ENCODE data around the gene CNST.
A peak's percentile ranks its signal among the peaks of the same experiment; 100 is the strongest.
"Not testable (repeated sequence)": the region's sequence is repeated elsewhere in the genome, so short reads cannot be mapped to it uniquely, and the experiment has no call there.

CNST gene

DNA sequence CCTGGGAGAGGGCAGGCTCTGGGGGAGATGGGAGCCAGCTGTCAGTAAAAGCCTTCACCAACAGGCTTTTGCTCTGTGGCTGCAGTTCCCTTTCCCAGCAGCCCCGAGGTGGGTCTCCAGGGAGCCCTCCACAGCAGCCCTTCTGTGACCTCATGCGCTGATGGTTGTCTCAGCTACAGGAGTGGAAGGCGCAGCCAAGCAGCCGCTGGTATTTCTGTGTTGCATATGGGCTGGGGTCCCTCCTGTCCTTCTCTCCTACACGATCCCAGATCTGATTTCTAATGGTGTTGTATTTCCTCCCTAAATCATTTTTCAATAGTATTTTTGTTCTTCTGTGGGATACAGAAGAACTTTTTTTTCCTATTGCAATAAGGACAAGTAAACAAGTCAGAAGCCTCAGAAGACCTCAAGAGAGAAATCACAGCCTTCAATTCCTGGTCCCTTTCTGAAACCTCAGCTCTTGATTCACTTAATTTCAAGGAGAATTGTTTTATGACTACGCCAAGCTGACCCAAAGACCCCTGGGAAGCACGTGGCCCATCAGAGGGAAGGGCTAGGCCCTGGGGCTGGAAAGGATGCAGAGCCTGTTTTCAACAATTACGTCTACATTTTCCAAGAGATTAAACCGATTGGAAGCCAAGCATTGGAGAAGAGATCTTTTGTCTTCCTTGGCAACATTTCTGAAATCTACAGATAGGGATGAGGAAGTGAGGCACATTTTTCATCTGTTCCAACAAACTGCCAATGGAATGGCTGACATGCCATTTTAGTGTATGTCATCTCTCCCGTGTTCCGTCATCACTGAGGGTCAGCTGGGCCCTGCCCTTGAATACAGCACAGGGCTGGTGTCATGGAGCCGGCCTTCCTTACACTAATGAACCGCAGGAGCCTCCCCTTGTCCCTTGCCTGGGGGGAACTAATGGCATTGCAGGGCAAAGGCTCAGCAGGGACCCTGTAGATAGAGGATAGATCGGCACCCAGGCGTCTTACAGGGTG is 115.9 kb downstream of the CNST start:
- no peak for DNase-seq

DNA sequence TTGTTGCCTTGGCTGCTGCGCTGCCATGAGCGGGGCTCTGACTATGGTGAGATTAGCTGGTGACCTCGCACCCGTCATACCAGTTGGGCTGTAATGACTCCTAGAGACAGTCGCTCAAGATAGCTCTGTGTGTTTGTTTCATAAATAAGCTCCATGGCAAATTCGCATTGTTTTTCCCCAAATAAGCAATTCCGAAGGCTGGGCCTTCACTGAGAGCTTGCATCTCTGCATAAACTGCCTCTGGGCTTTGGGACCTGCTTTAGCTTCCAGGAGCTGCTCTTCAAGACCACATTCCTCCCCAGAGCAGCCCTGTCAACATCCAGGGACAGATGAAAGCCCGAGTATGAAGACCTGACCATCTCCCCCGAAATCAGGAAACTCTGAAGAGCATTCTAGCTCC is 117.3 kb downstream of the CNST start:
- DNase-seq, result no peak

DNA sequence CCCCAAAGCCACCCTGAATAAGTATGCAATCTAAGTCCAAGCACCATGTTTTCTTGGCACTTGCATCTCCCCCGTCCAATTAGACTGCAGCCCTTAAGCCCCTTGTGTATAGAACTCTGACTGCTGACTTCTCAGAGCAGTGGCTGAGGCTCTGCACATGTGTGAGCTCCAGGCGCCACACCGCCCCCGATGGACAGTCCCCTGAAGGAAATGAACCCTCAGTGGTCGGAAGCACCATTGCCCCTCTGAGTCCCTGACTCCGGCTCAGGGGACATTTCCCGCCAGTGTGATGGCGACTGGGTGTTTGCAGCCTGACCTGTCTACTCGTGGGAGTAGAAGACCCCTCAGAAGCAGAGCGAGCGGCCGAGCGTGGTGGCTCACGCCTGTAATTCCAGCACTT is 120.7 kb downstream of the CNST start:
- DNase-seq, result no peak

DNA sequence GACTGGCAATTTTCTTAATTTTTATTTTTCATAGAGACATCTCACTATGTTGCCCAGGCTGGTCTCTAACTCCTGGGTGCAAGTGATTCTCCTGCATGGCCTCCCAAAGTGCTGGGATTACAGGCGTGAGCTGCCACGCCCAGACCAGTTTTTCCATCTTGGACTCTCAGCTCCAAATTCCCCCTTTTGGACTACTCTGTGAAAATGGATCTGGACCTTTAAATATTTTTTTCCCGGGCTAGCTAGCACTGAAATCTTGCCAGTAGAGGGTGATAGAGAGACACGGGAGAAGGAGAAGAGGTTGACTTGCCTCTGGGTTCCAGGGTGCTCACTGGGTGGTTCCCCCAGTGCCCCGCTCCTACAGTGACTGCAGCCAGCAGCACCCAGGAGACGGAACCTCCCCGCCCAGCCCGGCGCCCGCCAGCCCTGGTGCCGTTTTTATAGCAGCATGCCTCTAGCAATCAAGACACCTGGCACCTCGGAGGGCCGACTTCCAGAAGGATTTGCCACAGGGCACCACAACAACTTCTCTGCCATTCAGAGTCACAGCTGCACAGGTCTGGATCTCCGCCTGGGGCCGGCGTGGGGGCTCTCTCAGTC is 123.3 kb downstream of the CNST start:
- DNase-seq, result peak; percentile 63

DNA sequence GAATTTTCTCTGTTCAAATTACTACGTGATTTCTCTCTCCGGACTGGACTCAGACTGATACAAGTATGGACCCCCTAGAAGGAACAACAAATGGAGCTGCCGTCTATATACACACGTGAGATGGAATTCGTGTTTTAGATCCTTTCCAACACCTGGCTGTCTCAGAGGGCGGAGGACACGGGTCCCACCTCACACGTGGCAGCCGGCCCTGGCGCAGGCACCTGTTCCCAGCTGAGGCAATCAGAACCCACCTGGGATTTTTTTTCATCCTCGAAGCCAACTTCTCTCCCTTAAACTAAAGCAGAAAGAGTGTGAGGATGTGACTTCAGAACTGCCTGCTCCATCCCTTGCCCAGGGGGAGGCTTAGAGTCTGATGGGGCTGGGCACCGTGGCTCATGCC is 123.8 kb downstream of the CNST start:
- DNase-seq, result no peak

DNA sequence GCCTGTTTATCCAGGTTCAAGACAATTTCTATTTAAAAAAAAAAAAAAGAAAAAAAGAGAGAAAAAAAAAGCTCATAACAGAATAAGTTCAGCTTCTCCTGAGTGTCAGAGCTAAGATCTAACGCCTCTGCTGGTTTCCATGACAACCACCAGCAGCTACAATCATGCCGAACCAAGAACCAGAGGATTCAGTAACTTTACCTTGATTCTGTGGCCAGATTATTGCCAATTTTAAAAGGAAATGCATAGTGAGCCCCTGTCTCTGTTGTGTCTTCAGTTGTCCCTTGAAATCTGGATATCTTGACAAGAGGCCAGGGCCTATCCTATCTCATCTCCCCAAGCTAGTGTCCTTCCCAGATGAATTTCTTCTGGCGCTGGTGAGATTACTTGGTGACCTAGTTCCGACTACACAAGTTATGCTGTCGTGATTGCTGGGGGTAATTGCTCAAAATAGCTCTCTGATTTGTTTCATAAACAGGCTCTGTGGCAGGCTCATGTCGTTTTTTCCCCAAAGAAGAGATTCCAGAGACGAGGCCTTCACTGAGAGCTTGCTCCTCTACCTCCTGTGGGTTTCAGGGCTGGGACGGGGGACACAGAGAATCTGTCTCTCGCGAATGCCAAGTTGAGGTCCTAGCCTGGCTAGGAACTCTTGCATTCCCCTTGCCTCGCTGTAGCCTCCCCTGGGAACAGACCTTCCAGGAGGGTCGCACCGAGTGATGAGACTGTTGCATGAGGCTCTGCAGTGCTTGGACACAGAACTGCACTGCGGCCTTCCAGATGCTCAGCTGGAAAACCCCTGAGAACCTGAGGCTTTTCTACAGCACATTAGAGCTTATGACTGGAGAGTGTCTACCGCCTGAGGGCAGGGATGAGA is 125.6 kb downstream of the CNST start:
- no peak for DNase-seq

DNA sequence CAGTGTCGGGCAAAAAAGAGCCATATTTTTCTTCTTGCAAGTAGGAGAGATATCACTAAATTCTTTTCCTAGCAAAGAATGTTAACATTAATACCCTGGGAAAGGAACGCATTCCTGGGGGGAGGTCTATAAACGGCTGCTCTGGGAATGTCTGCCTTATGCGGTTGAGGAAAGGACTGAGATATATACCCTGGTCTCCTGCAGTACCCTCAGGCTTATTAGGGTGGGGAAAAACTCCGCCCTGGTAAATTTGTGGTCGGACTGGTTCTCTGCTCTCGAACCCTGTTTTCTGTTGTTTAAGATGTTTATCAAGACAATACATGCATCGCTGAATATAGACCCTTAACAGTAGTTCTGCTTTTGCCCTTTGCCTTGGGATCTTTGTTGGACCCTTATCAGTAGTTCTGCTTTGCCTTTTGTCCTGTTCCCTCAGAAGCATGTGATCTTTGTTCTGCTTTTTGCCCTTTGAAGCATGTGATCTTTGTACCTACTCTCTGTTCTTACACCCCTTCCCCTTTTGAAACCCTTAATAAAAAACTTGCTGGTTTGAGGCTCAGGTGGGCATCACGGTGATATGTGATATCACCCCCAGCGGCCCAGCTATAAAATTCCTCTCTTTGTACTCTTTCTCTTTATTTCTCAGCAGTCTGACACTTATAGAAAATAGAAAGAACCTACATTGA is 128.1 kb downstream of the CNST start:
- DNase-seq, result peak; percentile 66

DNA sequence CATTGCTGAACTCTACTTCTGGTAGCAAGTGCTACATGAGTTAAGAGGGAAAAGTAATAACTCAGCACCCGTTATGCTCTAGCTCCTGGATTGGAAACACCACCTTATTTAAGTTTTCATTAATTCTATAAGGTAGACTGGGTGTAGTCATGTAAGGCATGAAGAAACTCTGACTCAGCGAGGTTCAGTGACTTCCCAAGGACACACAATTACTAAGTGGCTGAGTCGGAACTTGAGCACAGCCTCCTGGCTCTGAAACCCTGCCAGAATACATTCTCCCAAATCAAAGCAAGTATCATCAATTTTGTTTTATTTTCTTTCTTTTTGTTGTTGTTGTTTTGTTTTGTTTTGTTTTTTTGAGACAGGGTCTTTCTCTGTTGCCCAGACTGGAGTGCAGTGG is 128.9 kb downstream of the CNST start:
- no peak for DNase-seq

DNA sequence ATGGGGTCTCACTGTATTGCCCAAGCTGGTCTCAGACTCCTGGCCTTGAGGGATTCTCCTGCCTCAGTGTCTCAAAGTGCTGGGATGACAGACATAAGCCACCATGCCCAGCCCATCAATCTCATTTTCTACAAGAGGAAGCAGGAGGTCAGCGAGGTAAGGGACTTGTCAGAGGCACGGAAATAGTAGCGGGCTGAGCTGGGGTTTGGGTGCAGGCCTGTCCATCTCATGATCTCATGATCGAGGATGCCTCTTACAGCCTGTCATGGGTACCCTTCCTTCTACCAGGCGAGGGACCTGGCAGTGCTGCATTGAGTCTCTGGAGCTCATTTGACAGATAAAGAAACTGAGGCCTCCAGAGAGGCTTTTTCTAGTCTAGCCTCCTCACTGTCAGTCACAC is 129.4 kb downstream of the CNST start:
- DNase-seq, result no peak

DNA sequence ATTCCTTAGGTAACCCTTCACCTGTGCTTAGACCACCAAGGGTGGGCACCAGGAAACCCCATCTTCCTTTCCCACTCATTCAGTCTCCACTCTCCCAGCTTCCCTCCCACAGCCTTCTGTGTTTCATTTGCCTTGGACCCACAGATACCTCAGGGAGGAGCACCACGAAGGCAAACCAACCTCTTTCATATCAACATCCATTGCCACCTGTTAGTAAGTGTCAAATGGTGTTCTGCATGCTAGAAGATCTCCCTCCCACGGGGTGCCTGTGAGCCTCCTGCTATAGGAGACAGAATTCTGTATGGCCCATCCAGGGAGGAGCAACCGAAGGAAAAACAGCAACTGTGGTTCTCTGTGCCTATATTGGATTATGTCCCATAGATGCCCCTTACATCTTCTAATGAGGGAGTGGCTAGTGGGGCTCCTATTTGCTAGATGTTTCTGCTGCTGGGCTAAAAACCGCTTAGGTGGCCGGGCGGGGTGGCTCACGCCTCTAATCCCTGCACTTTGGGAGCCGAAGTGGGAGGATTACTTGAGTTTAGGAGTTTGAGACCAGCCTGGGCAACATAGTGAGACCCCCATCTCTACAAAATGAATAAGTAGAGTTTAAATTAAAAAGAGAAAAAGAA is 132.3 kb downstream of the CNST start:
- no peak for DNase-seq

DNA sequence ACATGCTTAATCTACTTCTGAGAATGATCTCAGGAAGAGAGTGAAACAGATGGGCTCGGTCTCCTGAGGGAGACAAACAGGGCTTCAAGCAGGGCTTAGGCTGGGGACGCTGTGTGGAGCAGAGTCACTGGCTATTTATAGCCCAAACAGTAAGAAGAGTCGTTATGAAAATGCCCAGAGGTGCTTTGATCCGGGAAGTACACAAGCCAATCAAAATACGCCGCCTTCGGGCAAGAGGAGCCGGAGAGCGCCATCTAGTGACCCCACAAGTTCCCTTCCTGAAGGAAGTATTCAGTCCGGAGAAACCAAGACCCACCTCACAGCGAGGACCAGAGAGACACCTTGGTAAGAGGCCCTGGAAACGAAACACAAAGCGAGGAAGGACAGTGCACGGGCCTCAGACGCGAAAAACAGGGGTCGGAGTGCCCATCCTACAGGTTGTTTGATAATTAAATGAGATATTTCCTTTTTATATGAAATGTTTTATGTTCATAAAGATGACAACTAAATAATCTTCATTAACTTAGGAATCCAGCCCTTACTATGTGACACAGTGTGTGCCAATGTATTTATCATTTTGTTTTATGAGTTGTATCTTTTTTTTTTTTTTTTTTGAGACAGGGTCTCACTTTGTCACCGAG is 133.0 kb downstream of the CNST start:
- DNase-seq, result peak; percentile 91

DNA sequence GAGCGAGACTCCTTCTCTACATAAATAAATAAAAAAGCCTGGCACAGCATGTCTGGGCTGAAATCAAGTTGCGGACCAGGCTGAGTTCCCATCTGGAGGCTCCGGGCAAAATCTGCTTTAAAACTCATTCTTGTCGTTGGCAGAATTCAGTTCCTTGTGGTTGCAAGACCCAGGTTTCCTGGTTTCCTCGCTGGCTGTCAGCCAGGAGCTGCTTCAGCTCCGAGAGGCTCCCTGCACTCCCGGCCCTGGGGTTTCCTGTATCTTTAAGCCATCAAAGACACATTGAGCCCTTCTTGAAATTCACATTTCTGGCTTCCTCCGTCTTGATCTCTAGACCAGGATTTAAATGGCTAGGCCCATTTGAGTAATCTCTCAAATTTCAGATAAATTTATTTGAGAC is 137.3 kb downstream of the CNST start:
- peak; percentile 31 for DNase-seq

DNA sequence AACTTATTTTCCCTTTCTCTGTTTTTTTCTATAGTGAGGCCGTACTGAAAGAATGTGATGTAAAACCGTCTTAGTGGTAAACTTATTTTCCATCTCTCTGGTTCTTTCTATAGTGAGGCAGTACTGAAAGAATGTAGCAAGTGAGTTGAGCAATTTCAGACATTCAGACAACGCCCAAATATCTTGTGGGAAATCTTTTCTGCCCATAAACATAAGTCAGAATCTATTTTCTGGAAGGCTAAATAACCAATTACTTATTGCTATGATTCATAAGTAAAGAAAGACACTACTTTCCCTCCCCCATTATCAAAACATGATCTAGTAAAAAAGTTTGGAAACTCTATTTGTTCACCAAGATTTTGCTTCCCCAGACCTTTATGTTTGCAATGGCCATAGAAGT is 139.1 kb downstream of the CNST start:
- DNase-seq, result no peak

DNA sequence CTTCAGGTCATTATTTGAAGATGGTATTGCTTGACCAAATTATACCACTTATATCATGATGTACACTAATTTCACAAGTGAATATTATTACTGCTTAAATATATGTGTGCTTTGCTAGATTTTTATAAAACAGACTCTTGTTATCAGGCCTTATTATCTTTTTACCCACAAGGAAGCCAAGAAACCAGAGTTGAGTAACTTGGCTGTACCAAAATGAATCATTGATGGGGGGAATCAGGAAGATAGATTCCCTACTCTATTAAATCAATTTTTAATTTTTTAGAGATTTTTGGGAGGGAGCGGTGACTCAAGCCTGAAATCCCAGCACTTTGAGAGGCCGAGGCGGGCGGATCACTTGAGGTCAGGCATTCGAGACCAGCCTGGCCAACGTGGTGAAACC is 141.9 kb downstream of the CNST start:
- no peak for DNase-seq

DNA sequence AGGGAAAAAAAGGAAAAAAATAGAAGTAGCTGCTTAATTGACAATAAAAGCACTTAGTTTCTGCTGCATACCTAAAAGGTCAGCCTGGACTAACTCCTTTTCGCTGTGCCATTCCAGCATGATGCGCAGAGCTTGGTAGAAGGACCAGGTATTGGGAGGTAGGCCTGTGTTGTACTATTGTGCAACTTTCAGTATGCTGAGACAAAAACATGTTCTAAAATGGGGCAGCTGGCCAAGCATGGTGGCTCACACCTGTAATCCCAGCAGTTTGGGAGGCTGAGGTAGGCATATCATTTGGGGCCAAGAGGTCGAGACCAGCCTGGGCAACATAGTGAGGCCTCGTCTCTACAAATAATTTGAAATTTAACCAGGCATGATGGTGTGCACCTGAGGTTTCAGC is 142.9 kb downstream of the CNST start:
- no peak for DNase-seq

DNA sequence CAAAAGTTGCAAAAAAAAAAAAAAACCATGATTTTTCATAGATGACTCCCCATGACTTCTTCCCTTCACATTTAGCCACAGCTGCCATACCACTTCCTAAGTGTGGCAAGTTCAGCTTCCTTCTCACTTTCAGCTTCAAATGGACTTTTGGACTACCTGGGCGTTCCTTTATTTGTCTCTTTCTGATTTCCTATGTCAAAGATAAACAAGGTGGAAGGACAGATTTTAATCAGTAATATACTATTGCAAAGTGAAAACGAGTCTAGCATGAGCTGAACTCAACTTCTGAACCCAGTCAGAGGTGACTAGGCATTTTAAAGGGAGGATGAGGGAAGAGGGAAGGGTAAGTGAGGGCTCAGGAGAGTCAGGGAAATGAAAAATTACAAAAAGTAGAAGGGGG is 143.6 kb downstream of the CNST start:
- peak; percentile 8 for DNase-seq

DNA sequence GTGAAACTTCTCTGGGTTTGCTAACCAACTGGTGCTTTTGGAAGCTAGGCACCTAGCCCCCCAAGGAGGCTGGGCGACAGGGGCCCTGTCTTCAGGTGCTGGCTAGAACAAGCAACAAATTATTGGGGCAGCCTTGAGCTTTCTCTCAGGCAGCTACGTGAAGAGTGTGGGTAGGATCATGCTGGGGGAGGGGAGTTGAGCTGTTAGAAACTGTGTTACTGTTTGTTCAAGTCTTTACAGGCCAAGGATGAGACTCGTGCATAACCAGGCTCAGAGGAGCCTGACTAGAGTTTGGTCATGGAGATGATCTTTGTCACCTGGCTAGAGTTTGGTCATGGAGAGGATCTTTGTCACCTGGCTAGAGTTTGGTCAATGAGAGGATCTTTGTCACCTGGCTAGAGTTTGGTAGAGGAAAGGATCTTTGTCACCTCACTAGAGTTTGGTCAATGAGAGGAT is 145.3 kb downstream of the CNST start:
- DNase-seq, result no peak

DNA sequence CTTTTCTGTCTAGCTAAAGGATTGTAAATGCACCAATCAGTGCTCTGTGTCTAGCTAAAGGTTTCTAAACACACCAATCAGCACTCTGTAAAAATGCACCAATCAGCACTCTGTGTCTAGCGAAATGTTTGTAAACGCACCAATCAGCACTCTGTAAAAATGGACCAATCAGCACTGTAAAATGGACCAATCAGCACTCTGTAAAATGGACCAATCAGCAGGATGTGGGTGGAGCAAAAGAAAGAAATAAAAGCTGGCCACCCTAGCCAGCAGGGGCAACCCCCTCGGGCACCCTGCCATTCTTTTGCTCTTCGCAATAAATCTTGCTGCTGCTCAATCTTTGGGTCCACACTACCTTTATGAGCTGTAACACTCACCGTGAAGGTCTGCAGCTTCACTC is 146.2 kb downstream of the CNST start:
- not testable (repeated sequence) for DNase-seq
